ENCODE results near the gene FAM3A.
A peak's percentile ranks its signal among the peaks of the same experiment; 100 is the strongest.

FAM3A gene

DNA sequence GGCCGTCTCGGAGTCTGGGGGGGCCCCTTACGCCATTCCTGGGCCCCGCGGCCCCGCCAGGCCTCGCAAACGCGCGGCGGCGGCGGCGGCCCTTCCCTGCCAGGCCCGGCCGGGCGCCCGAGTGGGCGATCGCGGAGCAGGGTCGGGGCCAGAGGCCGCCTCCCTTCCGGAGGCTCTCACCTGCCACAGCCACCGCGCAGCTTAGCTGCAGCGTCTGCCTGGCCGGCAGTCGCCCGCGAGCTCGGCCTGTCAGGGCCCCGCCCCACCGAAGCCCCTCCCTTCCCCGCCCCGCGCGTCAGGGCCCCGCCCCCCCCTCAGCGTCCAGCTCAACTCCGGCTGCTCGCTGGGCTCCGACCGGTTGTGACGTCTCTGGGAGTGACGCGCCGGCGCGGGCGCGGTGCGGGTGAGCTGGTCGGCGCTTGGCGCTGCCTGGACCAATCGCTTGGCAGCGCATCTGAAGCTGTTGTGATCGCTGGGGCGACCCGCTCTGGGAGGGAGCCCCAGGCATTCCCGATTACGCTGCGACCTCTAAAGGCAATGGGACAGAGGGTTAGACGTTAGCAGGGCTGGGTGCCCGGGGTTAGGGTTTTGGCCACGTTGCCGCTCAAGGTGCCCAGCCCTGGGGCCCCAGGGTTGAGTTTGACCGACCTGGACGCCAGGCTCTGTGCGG is 25.5 kb downstream of the FAM3A start, which contains the start of gene SLC10A3 (continued):
- TF ChIP-seq PRDM2 (tag by site-specific recombination; IDR thresholded peaks at IDR 0.05; ENCODE audit: borderline replicate concordance) (no peak), ZXDB (tag by site-specific recombination; IDR thresholded peaks at IDR 0.05) (0 out of 2 replicates have a peak, but pooled peaks have one; percentile 34), ZNF548 (tag by site-specific recombination; IDR thresholded peaks at IDR 0.05) (no peak), ZNF530 (tag by site-specific recombination; IDR thresholded peaks at IDR 0.05; ENCODE audit: low read depth) (no peak), ZNF571 (tag by site-specific recombination; IDR thresholded peaks at IDR 0.05) (no peak), KLF10 (tag by site-specific recombination; IDR thresholded peaks at IDR 0.05) (peak; percentile 70; the same call in 1 of the 2 replicates), ZNF670 (tag by site-specific recombination; IDR thresholded peaks at IDR 0.05; ENCODE audit: low read depth) (no peak), ZNF501 (tag by site-specific recombination; IDR thresholded peaks at IDR 0.05) (peak; percentile 56; the same call in 1 of the 2 replicates), ZSCAN16 (tag by site-specific recombination; IDR thresholded peaks at IDR 0.05) (no peak), ZBTB1 (tag by site-specific recombination; IDR thresholded peaks at IDR 0.05) (no peak), ZNF600 (tag by site-specific recombination; IDR thresholded peaks at IDR 0.05) (peak; percentile 62), ZEB2 (tag by site-specific recombination; IDR thresholded peaks at IDR 0.05) (peak; percentile 63), ZSCAN5A (tag by site-specific recombination; IDR thresholded peaks at IDR 0.05) (no peak), KLF16 (tag by site-specific recombination; IDR thresholded peaks at IDR 0.05) (no peak), TCF7L2 (IDR thresholded peaks at IDR 0.05; ENCODE audit: borderline replicate concordance, low read depth, low read length) (no peak)
- TF ChIP-seq, protein P1, sequence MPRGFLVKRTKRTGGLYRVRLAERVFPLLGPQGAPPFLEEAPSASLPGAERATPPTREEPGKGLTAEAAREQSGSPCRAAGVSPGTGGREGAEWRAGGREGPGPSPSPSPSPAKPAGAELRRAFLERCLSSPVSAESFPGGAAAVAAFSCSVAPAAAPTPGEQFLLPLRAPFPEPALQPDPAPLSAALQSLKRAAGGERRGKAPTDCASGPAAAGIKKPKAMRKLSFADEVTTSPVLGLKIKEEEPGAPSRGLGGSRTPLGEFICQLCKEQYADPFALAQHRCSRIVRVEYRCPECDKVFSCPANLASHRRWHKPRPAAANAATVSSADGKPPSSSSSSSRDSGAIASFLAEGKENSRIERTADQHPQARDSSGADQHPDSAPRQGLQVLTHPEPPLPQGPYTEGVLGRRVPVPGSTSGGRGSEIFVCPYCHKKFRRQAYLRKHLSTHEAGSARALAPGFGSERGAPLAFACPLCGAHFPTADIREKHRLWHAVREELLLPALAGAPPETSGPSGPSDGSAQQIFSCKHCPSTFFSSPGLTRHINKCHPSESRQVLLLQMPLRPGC (tag by site-specific recombination; IDR thresholded peaks at IDR 0.05), result no peak
- TF ChIP-seq, protein P2, sequence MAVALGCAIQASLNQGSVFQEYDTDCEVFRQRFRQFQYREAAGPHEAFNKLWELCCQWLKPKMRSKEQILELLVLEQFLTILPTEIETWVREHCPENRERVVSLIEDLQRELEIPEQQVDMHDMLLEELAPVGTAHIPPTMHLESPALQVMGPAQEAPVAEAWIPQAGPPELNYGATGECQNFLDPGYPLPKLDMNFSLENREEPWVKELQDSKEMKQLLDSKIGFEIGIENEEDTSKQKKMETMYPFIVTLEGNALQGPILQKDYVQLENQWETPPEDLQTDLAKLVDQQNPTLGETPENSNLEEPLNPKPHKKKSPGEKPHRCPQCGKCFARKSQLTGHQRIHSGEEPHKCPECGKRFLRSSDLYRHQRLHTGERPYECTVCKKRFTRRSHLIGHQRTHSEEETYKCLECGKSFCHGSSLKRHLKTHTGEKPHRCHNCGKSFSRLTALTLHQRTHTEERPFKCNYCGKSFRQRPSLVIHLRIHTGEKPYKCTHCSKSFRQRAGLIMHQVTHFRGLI (tag by site-specific recombination; IDR thresholded peaks at IDR 0.05), result 0 out of 2 replicates have a peak, but pooled peaks have one; percentile 53
- TF ChIP-seq, protein P3, sequence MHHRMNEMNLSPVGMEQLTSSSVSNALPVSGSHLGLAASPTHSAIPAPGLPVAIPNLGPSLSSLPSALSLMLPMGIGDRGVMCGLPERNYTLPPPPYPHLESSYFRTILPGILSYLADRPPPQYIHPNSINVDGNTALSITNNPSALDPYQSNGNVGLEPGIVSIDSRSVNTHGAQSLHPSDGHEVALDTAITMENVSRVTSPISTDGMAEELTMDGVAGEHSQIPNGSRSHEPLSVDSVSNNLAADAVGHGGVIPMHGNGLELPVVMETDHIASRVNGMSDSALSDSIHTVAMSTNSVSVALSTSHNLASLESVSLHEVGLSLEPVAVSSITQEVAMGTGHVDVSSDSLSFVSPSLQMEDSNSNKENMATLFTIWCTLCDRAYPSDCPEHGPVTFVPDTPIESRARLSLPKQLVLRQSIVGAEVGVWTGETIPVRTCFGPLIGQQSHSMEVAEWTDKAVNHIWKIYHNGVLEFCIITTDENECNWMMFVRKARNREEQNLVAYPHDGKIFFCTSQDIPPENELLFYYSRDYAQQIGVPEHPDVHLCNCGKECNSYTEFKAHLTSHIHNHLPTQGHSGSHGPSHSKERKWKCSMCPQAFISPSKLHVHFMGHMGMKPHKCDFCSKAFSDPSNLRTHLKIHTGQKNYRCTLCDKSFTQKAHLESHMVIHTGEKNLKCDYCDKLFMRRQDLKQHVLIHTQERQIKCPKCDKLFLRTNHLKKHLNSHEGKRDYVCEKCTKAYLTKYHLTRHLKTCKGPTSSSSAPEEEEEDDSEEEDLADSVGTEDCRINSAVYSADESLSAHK (tag by site-specific recombination; IDR thresholded peaks at IDR 0.05), result no peak
- TF ChIP-seq, protein P4, sequence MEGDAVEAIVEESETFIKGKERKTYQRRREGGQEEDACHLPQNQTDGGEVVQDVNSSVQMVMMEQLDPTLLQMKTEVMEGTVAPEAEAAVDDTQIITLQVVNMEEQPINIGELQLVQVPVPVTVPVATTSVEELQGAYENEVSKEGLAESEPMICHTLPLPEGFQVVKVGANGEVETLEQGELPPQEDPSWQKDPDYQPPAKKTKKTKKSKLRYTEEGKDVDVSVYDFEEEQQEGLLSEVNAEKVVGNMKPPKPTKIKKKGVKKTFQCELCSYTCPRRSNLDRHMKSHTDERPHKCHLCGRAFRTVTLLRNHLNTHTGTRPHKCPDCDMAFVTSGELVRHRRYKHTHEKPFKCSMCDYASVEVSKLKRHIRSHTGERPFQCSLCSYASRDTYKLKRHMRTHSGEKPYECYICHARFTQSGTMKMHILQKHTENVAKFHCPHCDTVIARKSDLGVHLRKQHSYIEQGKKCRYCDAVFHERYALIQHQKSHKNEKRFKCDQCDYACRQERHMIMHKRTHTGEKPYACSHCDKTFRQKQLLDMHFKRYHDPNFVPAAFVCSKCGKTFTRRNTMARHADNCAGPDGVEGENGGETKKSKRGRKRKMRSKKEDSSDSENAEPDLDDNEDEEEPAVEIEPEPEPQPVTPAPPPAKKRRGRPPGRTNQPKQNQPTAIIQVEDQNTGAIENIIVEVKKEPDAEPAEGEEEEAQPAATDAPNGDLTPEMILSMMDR (tag by site-specific recombination; IDR thresholded peaks at IDR 0.05), result peak; percentile 69; the same call in 1 of the 2 replicates
- TF ChIP-seq, protein P5, sequence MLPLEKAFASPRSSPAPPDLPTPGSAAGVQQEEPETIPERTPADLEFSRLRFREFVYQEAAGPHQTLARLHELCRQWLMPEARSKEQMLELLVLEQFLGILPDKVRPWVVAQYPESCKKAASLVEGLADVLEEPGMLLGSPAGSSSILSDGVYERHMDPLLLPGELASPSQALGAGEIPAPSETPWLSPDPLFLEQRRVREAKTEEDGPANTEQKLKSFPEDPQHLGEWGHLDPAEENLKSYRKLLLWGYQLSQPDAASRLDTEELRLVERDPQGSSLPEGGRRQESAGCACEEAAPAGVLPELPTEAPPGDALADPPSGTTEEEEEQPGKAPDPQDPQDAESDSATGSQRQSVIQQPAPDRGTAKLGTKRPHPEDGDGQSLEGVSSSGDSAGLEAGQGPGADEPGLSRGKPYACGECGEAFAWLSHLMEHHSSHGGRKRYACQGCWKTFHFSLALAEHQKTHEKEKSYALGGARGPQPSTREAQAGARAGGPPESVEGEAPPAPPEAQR (tag by site-specific recombination; IDR thresholded peaks at IDR 0.05), result no peak

Measured in HEK293 (cell line).